ENCODE results near the gene SHANK2.

Gene SHANK2

DNA sequence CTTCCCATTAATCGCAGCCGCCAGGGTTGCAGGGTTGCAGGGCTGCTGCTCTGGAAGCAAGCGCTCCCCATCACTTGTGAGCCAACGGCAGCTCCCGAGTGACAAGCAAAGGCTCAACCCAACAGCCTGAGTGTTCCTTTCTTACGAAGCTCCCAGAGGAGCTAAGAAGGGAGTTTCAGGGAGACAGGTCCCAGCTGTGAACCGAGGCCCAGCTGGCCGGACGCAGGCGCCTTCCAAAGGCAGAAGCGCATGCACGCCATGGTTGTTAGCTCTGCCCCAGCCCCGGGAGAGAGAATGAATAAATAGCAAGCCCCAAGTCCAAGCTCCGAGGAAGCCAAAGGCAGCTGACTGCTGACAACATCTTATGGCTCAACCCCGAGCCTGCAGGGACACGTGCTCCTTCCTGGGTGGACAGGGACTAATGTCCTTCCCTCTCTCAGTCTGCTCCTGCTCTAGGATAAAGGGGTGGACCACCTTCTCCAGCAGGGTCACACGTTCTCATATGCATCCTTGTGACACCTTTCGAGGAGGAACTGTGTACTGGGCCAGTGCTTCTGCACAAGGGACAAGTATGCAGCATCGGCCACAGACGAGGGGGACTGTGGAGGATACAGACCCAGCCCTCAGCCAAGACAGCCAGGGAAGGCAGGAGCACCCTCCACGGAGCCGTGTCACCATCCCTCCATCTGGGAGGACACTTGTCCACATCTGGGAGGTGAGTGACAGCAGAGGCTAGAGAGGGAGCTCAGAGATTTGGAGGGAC lies 29.9 kb downstream of the SHANK2 start:
- DNase-seq (ENCODE audit: low spot score): no peak

GRCh38 chr11:71221821-71222220 lies 30.6 kb downstream of the SHANK2 start:
- DNase-seq (ENCODE audit: low spot score): no peak

GRCh38 chr11:71221201-71221600 lies 31.2 kb downstream of the SHANK2 start:
- no peak for DNase-seq (ENCODE audit: low spot score)

- no peak for DNase-seq (ENCODE audit: low spot score)
These were observed 33.4 kb downstream of the SHANK2 start for GRCh38 chr11:71218789-71219499.

- no peak for DNase-seq (ENCODE audit: low spot score)
These were observed 36.9 kb downstream of the SHANK2 start for GRCh38 chr11:71215425-71215965.

DNA sequence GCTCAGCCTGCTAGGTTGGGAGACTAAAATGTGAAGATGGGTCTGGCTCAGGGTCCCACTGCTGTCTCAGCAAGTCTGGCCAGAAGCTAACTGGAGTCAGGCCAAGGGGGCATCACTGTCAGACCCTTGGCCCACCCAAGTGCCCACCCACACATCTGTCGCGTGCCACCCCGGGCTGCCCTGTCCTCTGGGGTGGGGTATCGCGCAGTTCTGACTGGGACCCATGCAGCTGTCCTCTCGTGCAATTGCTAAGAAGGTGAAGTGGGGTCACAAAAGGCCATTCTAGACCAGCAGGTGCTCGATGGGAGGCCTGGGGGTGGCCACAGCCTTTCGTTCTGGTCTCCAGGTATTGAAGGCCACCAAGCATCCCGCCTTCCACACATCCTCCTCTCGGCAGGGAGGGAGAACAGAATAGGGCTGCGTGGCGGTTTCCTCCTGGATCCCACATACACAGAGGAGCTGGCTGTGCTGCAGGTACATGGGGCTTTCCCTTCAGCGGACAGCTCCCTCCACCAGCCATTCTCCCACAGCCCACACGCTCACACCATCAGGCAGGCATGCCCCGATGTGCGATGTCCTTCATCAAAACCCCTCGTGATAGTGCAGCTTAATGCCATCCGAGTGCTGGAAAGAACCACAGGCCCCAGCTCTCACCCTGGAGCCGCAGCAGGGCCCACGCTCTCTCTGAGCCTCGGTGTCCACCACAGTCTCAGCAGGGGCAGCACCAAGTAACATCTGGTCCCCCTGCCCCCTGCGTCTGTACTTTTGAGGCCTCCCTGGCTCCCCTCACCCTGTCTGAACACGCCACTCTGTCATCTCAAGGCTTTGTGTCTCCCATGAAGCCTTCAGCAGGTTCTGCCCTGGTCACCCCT lies 37.6 kb downstream of the SHANK2 start:
- DNase-seq (ENCODE audit: low spot score): no peak

DNA sequence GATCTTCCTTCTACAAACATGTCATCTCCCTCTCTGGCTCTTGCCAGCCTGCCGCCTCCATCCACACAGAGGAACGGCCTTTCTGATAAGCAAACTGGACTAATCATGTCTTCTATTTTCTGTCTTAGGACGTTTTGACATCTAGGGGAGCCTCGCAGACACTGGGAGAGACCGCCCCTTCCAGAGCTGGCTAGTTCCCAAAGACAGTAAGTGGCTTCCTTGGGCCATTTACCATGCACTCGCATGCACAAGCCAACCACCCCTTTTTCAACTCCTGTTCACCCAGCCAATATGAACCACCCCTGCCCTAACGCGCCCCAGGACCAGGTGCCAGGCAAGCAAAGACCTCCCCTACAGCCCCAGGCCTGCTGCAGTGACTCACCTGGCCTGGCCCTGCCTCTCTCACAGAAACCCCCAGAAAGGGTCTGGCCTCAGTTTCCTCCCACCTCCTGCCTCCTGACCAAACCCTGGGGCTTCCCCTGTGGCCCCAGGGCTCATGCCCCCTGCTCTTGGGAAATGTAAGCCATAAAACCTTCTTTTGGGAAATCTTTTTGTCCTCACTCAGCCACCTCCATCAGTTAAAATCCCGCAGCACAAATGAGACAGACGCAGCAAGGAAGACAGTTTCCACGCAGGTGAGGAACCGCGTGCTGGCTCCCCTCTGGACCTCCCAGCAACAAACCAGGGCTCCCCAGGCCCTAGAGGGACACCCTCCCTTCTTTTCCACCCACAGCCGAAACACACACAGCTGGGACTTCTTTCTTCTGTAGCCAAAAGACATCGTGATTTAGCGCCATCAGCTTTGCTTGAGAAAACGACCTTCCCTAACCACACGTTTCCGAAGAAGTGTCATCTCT lies 38.5 kb downstream of the SHANK2 start:
- no peak for DNase-seq (ENCODE audit: low spot score)

DNA sequence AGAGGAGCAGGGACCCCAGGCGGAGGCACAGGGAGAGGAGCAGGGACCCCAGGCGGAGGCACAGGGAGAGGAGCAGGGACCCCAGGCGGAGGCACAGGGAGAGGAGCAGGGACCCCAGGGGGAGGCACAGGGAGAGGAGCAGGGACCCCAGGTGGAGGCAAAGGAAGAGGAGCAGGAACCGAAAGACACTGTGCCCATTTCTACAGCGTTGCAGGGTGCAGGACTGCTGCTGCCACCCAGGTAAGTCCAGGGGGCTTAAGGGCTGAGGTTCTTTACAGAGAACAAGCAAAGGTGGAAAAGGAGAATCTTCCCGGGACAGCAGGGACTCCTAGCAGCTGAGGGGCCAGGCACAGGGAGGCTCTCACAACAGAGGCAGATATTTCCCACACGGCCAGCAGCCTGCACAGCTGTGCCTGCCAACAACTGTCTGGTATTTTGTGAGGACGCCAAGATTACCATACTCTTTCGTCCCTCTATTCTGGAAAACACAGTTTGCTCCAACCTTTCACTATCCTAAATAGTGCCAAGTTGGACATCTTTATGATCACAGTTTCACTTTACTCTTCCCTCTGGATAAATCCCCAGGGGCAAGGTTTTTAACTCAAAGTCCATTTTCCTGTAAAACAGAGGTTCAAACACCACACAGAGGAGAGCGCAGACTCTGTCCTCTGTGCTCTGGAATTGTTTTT lies 39.4 kb downstream of the SHANK2 start:
- no peak for DNase-seq (ENCODE audit: low spot score)

DNA sequence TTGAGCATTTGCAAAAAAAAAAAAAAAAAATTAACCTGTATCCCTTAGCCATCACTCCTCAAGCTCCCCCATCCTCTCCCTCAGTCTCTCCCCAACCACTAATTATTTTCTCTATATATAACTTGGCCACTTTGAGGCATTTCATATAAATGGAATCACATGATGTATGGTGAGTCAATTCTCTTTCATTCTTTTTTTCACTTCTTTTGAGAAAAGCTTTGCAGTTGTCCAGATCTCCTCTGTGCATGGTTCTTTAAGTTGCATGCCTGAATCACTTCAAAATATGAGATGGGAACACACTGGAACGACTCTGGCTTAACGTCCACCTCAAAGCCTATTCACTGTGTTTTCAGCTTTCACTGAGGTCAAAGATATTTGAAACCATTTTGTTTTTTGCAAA lies 40.7 kb downstream of the SHANK2 start:
- no peak for DNase-seq (ENCODE audit: low spot score)

GRCh38 chr11:71210861-71211260 lies 41.5 kb downstream of the SHANK2 start:
- DNase-seq (ENCODE audit: low spot score): no peak

- DNase-seq (ENCODE audit: low spot score): no peak
These were observed 42.7 kb downstream of the SHANK2 start for GRCh38 chr11:71209656-71210055.

DNA sequence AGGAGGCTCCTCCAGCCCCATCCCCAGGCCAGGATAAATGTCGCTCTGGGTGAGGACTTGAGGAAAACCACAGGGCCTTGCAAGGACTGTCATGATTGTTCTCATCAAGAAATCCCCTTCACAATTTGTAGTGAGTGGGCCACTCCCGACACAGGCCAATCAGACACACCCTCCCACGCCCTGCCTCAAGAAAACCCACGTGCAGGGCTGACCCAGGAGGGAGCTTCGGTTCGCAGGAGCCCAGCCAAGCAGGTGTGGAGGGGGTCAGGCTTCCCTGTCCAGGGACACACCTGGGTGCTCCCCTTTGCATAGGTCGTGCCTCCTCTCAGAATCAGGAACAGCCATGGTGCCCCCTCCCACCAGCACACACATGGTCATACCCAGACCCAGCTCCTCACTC lies 43.2 kb downstream of the SHANK2 start:
- no peak for DNase-seq (ENCODE audit: low spot score)

DNA sequence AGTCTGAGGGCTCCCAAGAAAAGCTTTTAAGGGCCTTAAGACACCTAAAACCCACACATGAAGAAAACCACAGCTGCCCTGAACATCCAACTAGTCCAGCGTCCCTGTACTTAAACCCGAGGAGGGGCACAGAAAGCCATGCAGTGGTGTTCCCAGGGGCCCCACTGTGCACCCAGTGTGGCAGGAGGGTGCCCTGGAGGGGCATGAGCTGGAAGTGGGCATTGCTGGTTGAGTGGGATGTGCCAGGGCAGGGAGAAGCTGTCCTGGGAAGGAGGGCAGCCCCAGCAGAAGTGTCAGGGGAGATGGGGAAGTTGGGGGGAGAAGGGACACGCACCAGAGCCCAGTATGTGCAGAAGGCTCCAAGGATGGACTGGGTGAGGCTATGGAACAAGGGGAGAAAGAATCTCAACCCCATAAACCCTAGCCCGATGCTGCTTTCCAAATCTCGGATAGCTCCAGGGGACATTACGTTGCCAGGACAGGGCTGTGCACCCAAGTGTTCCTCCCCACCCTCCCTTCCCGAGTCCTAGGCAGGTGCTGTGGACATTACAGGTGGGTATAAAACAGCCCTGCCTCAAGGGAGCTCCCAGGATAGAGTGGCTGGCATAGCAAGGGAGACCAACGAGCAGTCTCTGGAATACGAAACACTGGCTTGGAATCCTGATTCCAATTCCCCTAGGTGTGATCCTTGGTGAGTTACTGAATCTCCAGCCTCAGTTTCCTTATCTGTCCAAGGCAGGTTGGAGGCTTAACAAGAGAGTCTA lies 44.2 kb downstream of the SHANK2 start:
- no peak for DNase-seq (ENCODE audit: low spot score)

DNA sequence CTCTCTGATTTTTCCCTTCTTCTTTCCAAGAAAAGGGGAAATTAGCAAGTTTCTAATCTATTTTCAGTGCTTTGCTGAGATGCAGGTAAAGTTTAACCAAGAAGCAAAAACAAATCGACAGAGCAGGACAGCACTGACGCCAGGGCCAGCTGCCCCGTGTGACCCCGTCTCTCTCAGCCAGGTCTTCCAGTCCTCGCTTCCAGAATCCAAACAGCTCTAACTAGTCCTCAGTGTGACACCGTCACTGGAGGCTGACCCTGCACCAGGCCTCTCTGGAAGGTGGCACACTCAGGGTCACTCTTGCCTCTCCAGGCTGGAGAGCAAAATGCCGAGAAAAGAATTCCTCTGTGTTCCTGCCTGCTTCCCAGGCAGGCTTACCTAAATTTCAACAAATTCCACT lies 44.8 kb downstream of the SHANK2 start:
- DNase-seq (ENCODE audit: low spot score): no peak

DNA sequence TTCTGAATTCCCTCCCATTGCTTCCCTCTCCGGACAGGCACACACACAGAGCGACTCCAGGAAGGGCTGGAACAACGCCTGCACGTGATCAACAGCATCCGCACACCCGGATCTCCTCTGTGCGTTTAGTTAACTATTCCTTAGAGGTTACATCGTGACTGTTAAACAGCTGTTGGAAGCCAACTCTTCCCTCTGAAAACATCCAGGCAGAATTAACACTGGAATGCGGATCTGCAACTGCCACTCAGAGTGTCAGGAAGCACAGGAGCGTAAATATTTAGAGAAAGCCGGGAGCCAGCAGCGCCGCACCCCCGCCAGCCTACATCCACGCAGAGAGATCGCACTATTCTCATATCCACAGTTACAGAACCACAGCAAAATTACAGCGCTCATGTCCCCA lies 46.2 kb downstream of the SHANK2 start:
- DNase-seq (ENCODE audit: low spot score): no peak

DNA sequence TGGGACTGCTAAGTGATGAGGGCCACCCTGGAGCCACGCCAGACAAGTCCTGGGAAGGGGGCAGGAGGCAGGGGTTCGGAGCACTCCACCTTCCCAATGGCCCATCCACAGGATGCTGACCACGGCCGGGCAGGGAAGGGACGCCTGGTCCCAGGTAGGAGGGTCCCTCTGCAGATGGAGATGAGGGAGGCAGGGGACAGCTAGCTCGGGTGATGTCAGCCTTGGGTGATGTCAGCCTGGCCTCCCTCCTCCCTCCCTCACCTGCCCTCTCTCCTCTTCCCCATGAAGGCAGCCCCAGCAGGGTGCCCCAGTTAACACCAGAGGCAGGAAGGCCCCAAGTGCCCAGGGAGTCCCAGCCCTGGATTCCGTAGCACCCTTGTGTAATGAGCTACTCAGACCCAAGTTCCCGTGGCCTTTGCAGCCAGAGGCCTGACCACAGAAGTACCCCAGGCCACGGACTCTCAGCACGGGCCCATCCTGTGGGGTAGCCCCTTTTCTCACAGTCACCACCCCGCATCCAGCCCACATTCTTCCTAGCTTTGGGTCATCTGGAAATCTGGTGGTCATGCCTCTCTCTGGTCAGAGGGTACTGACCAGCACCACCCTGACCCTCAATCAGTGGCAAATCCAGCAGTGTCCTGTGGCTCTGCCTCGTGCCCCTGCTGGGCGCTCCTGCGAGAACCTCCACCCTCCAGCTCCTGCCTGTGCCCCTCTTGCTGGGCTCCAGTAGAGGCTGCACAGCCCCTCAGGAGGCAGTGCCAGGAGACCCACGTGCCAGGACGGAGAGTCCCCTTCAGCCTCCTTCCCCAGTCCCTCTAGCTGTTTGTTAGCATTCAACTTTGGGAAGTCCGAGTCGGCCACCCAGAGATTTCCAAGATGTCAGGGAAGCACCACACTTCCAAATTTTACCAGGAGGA lies 47.4 kb downstream of the SHANK2 start:
- DNase-seq (ENCODE audit: low spot score): no peak

DNA sequence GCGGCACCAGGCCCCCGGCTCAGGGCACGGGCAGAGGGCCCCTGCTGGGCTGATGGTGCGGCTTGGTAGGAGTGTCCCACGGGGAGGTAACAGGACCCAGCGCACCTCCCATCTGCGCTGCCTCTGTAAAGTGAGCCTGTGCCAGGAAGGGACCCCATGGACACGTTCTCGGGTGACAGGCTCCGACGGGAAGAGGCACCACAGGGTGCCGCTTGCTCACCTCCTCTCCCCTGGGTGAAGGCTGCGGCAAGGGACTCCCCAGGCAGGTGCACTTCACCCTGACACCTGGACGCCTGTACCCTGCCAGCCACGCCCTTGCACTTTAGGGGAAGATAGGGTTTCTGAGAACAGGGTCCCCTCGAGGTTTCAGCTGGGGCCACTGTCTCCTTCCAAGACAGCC lies 48.1 kb downstream of the SHANK2 start:
- DNase-seq (ENCODE audit: low spot score): peak; percentile 69

DNA sequence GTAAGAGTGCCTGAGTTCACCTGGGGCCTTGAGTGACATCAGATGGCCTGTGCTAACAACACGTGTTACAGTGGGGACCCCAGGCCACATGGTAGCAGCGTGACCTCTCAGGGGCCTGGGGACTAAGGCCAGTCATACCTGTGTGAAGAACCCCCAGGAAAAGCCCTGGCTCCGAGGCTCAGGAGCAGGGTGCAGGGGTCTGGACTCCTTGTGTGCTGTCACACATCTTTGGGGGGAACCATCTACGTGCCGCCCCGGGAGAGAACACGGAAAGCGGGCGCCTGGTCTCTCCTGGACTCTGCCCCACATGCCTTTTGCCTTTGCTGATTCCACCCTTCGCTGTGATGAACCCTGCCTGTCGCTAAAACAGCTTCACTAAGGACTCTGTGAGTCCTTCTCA lies 48.7 kb downstream of the SHANK2 start:
- no peak for DNase-seq (ENCODE audit: low spot score)

GRCh38 chr11:71202966-71203365 lies 49.4 kb downstream of the SHANK2 start:
- no peak for DNase-seq (ENCODE audit: low spot score)
